Smooth muscle cell of bladder (primary cell): Measurements from ENCODE around the gene STIMATE. TPM values are rescaled to one million over a fixed set of nuclear protein-coding genes. Genes with fewer than 3 reads are reported as not detected.

Experiments used
- total RNA-seq: library from RNA; depleted of rRNA; stranded (reverse); fragments of >200 nt; gene quantifications from 2 replicates; pipeline ENCODE4 v1.2.3, GENCODE V29; 2014

The STIMATE gene
- 10.0 and 12.4 TPM in 2 replicates for total RNA-seq

GRCh38 chr3:52897130-52898122 lies at the start of gene STIMATE:
Gene STIMATE (minus strand): TSS chr3:52897548. CDS start chr3:52897450, 98 bp downstream.

GRCh38 chr3:52834871-52835501 lies 62.4 kb downstream of the STIMATE start, which contains the start of gene MUSTN1:
Gene MUSTN1 (minus strand): TSS chr3:52835019. CDS start chr3:52834948, 71 bp downstream.

GRCh38 chr3:52830535-52831258 lies 66.7 kb downstream of the STIMATE start, which contains the start of gene ITIH4:
Gene ITIH4 (minus strand): TSS chr3:52830672. CDS start chr3:52830642, 30 bp downstream.

GRCh38 chr3:52794612-52795099 lies 102.7 kb downstream of the STIMATE start, which contains the start of gene ITIH3:
Gene ITIH3 (plus strand): TSS chr3:52794796. CDS start chr3:52794804, 8 bp downstream.

Other genes starting within 250 kb of the STIMATE start
- gene PBRM1, start 211.6 kb downstream of the STIMATE start, total RNA-seq, result 45.1 and 56.7 TPM in 2 replicates
- gene GNL3, start 211.5 kb downstream of the STIMATE start, total RNA-seq, result 95.0 and 122 TPM in 2 replicates
- 104 and 141 TPM in 2 replicates for gene GLT8D1, start 191.8 kb downstream of the STIMATE start, total RNA-seq
- 43.4 and 58.2 TPM in 2 replicates for gene SPCS1, start 191.4 kb downstream of the STIMATE start, total RNA-seq
- gene NEK4, start 126.6 kb downstream of the STIMATE start, total RNA-seq, result 24.3 and 27.8 TPM in 2 replicates
- 0.14 and 0.18 TPM in 2 replicates for gene ITIH1, start 119.9 kb downstream of the STIMATE start, total RNA-seq
- gene ITIH3, start 102.8 kb downstream of the STIMATE start, total RNA-seq, result 0.09 and 0.28 TPM in 2 replicates
- gene ITIH4, start 66.9 kb downstream of the STIMATE start, total RNA-seq, result 1.2 and 1.6 TPM in 2 replicates
- not detected in 2 replicates for gene MUSTN1, start 62.5 kb downstream of the STIMATE start, total RNA-seq
- gene SFMBT1, start 148.5 kb upstream of the STIMATE start, total RNA-seq, result 4.7 and 6.7 TPM in 2 replicates
- gene RFT1, start 232.9 kb upstream of the STIMATE start, total RNA-seq, result 8.0 and 13.1 TPM in 2 replicates